SK-N-MC (cell line): ENCODE data around the gene ABCA8.

Experiments used
- EZH2 ChIP-seq: fragments of 200-600 bp; sonication (generic); IDR thresholded peaks from one replicate; pipeline ENCODE4 v1.6.1; 2017; ENCODE audit warnings: antibody characterized with exemption
- POLR2AphosphoS5 ChIP-seq: IDR thresholded peaks from 2 replicates; pipeline ENCODE4 v1.6.1; 2012; ENCODE audit warnings: mild to moderate bottlenecking, low read depth, low read length, borderline replicate concordance

DNA sequence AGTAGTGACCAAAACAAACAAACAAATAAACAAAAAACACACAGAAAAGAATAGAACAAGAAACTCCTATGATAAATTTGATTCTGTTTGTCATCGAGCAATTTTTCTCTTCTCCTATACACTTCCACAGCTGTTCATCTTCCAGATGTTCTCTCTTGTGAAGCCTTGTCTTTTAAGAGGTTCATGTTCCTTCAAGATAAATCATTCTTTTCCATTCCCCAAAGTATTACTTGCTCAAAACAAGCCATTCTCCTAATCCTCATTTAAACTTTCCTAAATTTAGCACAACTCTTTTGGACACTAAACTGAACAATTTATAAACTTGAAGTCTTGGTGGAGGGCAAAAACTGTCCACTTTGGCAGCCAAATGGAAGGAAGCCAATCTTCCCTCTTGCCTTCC lies 103.3 kb downstream of the ABCA8 start:
- TF ChIP-seq POLR2AphosphoS5, result no peak
- no peak for TF ChIP-seq EZH2
